Endothelial cell of umbilical vein (primary cell): Measurements from ENCODE around the gene ARHGAP15.

Experiments used
- CTCF ChIP-seq, 2 donors: IDR thresholded peaks; 1 replicate in 1 of 2; 2 replicates in 1 of 2; pipeline ENCODE4 v1.5.1; 2011; ENCODE audit warnings: low read length in 2 of 2, mild to moderate bottlenecking in 2 of 2, moderate library complexity in 2 of 2, control low read depth in 1 of 2, inconsistent platforms in 1 of 2, low read depth in 1 of 2; ENCODE audit not compliant: insufficient read depth in 1 of 2; ENCODE audit errors: extremely low read depth in 1 of 2
- EZH2 ChIP-seq: IDR thresholded peaks from 2 replicates; pipeline ENCODE4 v1.6.1; 2012; ENCODE audit warnings: borderline replicate concordance, low read depth, mild to moderate bottlenecking, moderate library complexity, low read length, inconsistent platforms; ENCODE audit not compliant: severe bottlenecking
- FOS ChIP-seq: IDR thresholded peaks from 2 replicates; pipeline ENCODE4 v1.6.1; 2011; ENCODE audit warnings: mild to moderate bottlenecking, low read length, moderate library complexity, borderline replicate concordance; ENCODE audit not compliant: insufficient read depth
- GATA2 ChIP-seq: IDR thresholded peaks from 2 replicates; pipeline ENCODE4 v1.7.0; 2011; ENCODE audit warnings: low read depth, mild to moderate bottlenecking, moderate library complexity, mixed read lengths, low read length; ENCODE audit not compliant: insufficient read length, insufficient read depth
- JUN ChIP-seq: IDR thresholded peaks from 2 replicates; pipeline ENCODE4 v1.6.1; 2011; ENCODE audit warnings: borderline replicate concordance, low read depth; ENCODE audit not compliant: insufficient read length, insufficient read depth
- MAX ChIP-seq: IDR thresholded peaks from 2 replicates; pipeline ENCODE4 v1.6.1; 2011; ENCODE audit not compliant: insufficient read depth, insufficient read length
- MYC ChIP-seq: IDR thresholded peaks from one replicate; pipeline ENCODE4 v1.6.1; 2011; ENCODE audit warnings: mild to moderate bottlenecking, low read depth, low read length
- POLR2A ChIP-seq: IDR thresholded peaks from 2 replicates; pipeline ENCODE4 v1.6.1; 2012; ENCODE audit warnings: low read depth, mild to moderate bottlenecking, control low read depth, low read length
- POLR2AphosphoS5 ChIP-seq: IDR thresholded peaks from 2 replicates; pipeline ENCODE4 v1.6.1; 2012; ENCODE audit warnings: low read depth, mild to moderate bottlenecking, control low read depth, low read length, moderate library complexity; ENCODE audit not compliant: insufficient read depth

GRCh38 chr2:143246246-143246645, 117.0 kb downstream of the ARHGAP15 start:
- TF ChIP-seq CTCF (IDR thresholded peaks at IDR 0.05; ENCODE audit: extremely low read depth in 1 of 2, insufficient read depth in 1 of 2, low read depth in 1 of 2, low read length in 2 of 2), result no peak
- TF ChIP-seq EZH2, result no peak
- no peak for TF ChIP-seq POLR2A
- TF ChIP-seq POLR2AphosphoS5, result no peak
- no peak for TF ChIP-seq MYC
- no peak for TF ChIP-seq MAX
- TF ChIP-seq JUN, result no peak
- no peak for TF ChIP-seq FOS
- no peak for TF ChIP-seq GATA2
